SK-N-MC (cell line): ENCODE results near the gene DIO3.

Experiments
- EZH2 ChIP-seq: fragments of 200-600 bp; sonication (generic); IDR thresholded peaks from one replicate; pipeline ENCODE4 v1.6.1; 2017; ENCODE audit warnings: antibody characterized with exemption
- FOXP2 ChIP-seq: optimal IDR thresholded peaks from 2 replicates; pipeline ENCODE3; 2011; ENCODE audit warnings: mild to moderate bottlenecking, moderate library complexity; ENCODE audit not compliant: insufficient read depth; ENCODE audit errors: extremely low read length, control extremely low read depth
- POLR2AphosphoS5 ChIP-seq: IDR thresholded peaks from 2 replicates; pipeline ENCODE4 v1.6.1; 2012; ENCODE audit warnings: mild to moderate bottlenecking, low read depth, low read length, borderline replicate concordance

DNA sequence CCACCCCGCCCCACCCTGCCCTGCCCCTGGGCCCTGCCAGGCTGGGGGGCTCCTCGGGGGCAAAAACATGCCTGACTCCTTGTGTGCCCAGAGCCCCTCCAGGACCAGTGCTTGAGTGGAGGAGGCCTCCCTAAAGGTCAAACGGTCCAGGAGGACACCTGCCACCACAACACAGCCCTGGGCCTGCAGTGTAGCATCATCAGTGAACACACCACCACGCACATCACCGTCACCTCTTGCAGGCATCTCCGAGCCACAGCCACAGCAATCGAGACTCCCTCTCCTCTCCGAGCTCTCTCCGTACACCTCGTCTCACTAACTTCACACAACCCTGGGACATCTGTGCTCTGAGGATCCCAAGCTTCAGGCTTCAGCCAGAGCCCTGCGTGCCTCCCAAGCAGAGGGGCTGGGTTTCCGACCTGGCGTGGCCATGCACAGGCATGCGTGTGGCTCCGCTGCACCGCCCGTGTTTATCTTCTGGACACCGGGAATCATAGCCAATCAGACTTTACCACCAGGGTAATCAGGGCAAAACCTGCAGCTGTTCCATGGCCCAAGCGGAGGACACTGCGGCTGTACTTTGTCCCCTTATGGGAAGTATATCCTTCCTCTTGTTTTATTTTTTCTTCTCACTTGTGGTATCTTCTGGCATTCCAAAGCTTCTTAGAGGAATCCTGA, 6.2 kb upstream of the DIO3 start:
- TF ChIP-seq EZH2, result no peak
- no peak for TF ChIP-seq POLR2AphosphoS5
- no peak for TF ChIP-seq FOXP2
